Liver (tissue), 9 donors: ENCODE data around the gene ZNF74. TPM values are rescaled to one million over a fixed set of nuclear protein-coding genes. Genes with fewer than 3 reads are reported as not detected.

Experiments
- DNase-seq: peaks from one replicate; pipeline ENCODE4 v3.0.0-alpha.2; 2017; ENCODE audit warnings: low spot score
- H3K27ac ChIP-seq, 2 donors: one replicate each; pipeline ENCODE4 v1.7.0; 2013; ENCODE audit warnings: inconsistent platforms in 2 of 2, low read length in 2 of 2, control low read depth in 1 of 2, low read depth in 1 of 2, mild to moderate bottlenecking in 1 of 2
- H3K27me3 ChIP-seq, 4 donors: one replicate each; pipeline versions ENCODE4 v1.6.1 to v1.7.0; 2013; ENCODE audit warnings: low read length in 3 of 4, inconsistent platforms in 1 of 4, mild to moderate bottlenecking in 1 of 4, moderate library complexity in 1 of 4; ENCODE audit not compliant: control insufficient read depth in 4 of 4, insufficient read depth in 4 of 4
- H3K36me3 ChIP-seq, 4 donors: one replicate each; pipeline versions ENCODE4 v1.6.1 to v1.7.0; 2013; ENCODE audit warnings: low read length in 3 of 4, mild to moderate bottlenecking in 3 of 4, low read depth in 1 of 4, moderate library complexity in 1 of 4; ENCODE audit not compliant: control insufficient read depth in 4 of 4, insufficient read depth in 3 of 4
- H3K4me1 ChIP-seq, 4 donors: one replicate each; pipeline versions ENCODE4 v1.6.1 to v1.7.0; 2013; ENCODE audit warnings: low read length in 3 of 4, mild to moderate bottlenecking in 3 of 4, moderate library complexity in 1 of 4; ENCODE audit not compliant: control insufficient read depth in 4 of 4, insufficient read depth in 4 of 4
- H3K4me3 ChIP-seq, 3 donors: one replicate each; pipeline versions ENCODE4 v1.6.1 to v1.7.0; 2013; ENCODE audit warnings: low read length in 3 of 3, control low read depth in 1 of 3, low read depth in 1 of 3, mild to moderate bottlenecking in 1 of 3
- H3K9ac ChIP-seq, 2 donors: one replicate each; pipeline ENCODE4 v1.7.0; 2013; ENCODE audit warnings: low read length in 2 of 2, mild to moderate bottlenecking in 2 of 2, moderate library complexity in 2 of 2, control low read depth in 1 of 2, low read depth in 1 of 2
- H3K9me3 ChIP-seq, 4 donors: one replicate each; pipeline versions ENCODE4 v1.6.1 to v1.7.0; 2013; ENCODE audit warnings: low read length in 3 of 4; ENCODE audit not compliant: control insufficient read depth in 4 of 4
- ATF3 ChIP-seq: IDR thresholded peaks from 2 replicates; pipeline ENCODE4 v1.6.1; 2016; ENCODE audit warnings: antibody characterized with exemption
- CTCF ChIP-seq: fragments of 150-350 bp; IDR thresholded peaks from 2 replicates; pipeline ENCODE4 v1.5.1; 2017; ENCODE audit warnings: improper control_type of control experiment, low read depth, low read length; ENCODE audit not compliant: missing input control
- FOXA1 ChIP-seq: IDR thresholded peaks from 2 replicates; pipeline ENCODE4 v1.6.1; 2016; ENCODE audit warnings: antibody characterized with exemption
- FOXA2 ChIP-seq: IDR thresholded peaks from 2 replicates; pipeline ENCODE4 v1.6.1; 2016; ENCODE audit warnings: antibody characterized with exemption
- GABPA ChIP-seq, 2 donors: IDR thresholded peaks in 1 of 2; conservative IDR thresholded peaks in 1 of 2; 2 replicates each; pipeline ENCODE4 v1.6.1; 2016; ENCODE audit warnings: antibody characterized with exemption in 2 of 2, mild to moderate bottlenecking in 1 of 2, moderate library complexity in 1 of 2
- HNF4A ChIP-seq, 2 donors: conservative IDR thresholded peaks; 2 replicates each; pipeline ENCODE4 v1.6.1; 2016; ENCODE audit warnings: antibody characterized with exemption in 2 of 2, mild to moderate bottlenecking in 2 of 2
- HNF4G ChIP-seq: IDR thresholded peaks from 2 replicates; pipeline ENCODE4 v1.6.1; 2016; ENCODE audit warnings: antibody characterized with exemption
- JUND ChIP-seq, 2 donors: IDR thresholded peaks; 2 replicates each; pipeline ENCODE4 v1.6.1; 2016; ENCODE audit warnings: antibody characterized with exemption in 2 of 2
- MAX ChIP-seq: IDR thresholded peaks from 2 replicates; pipeline ENCODE4 v1.6.1; 2016; ENCODE audit warnings: antibody characterized with exemption
- NR2F2 ChIP-seq: IDR thresholded peaks from 2 replicates; pipeline ENCODE4 v1.6.1; 2016; ENCODE audit warnings: antibody characterized with exemption
- RAD21 ChIP-seq, 2 donors: IDR thresholded peaks; 2 replicates each; pipeline ENCODE4 v1.6.1; 2016; ENCODE audit warnings: antibody characterized with exemption in 2 of 2, mild to moderate bottlenecking in 2 of 2
- REST ChIP-seq: IDR thresholded peaks from 2 replicates; pipeline ENCODE4 v1.6.1; 2016; ENCODE audit warnings: antibody characterized with exemption, mild to moderate bottlenecking
- SP1 ChIP-seq: IDR thresholded peaks from 2 replicates; pipeline ENCODE4 v1.6.1; 2018; ENCODE audit warnings: antibody characterized with exemption, mild to moderate bottlenecking
- TAF1 ChIP-seq: conservative IDR thresholded peaks from 2 replicates; pipeline ENCODE4 v1.6.1; 2016; ENCODE audit warnings: antibody characterized with exemption, mild to moderate bottlenecking
- YY1 ChIP-seq: IDR thresholded peaks from 2 replicates; pipeline ENCODE4 v1.6.1; 2016; ENCODE audit warnings: antibody characterized with exemption, mild to moderate bottlenecking
- ZBTB33 ChIP-seq: IDR thresholded peaks from 2 replicates; pipeline ENCODE4 v1.6.1; 2016; ENCODE audit warnings: antibody characterized with exemption
- WGBS: extraction: QIAGEN DNeasy Blood & Tissue Kit; methylation state at CpG from one replicate; pipeline ENCODE4 v1.1.7; 2013; 5-methylcytosine and 5-hydroxymethylcytosine counted together
- polyA plus RNA-seq, 2 donors: library from polyadenylated mRNA; stranded (reverse) in 1 of 2; unstranded in 1 of 2; fragments of 200-250 nt in 1 of 2; fragments of >200 nt in 1 of 2; fragmentation: Nextera tagmentation in 1 of 2; extraction: Ambion mirVana in 1 of 2; gene quantifications; one replicate each; pipeline versions ENCODE4 v1.2.1 to v1.2.3, GENCODE V29; 2013 to 2015
- total RNA-seq, 2 donors: library from RNA; depleted of rRNA; stranded (reverse); fragments of >200 nt; gene quantifications; one replicate each; pipeline ENCODE4 v1.2.3, GENCODE V29; 2014
- donor health status: healthy.
- donor health status: healthy.
- donor health status: healthy.
- donor health status: healthy.
- donor health status: healthy.

The ZNF74 gene
- total and polyA plus RNA-seq, 4 donors: 0.99 to 5.0 (median 3.1) TPM

- 92% methylated on average over 3 of the region's 3 CpGs for WGBS
- no peak for DNase-seq
These were observed 13.9 kb downstream of the ZNF74 start for GRCh38 chr22:20407829-20408228.

More at GRCh38 chr22:20407829-20408228, 13.9 kb downstream of the ZNF74 start:
- H3K27me3 ChIP-seq: no peaks in the 10 kb centered on the region
- no peak overlapping the region for H3K27ac ChIP-seq
- H3K9me3 ChIP-seq: no peaks in the 10 kb centered on the region
- no peak overlapping the region for H3K9ac ChIP-seq
- peaks cover 0 to 6% (median 4%) of the 10 kb centered on the region in 4 donors for H3K4me1 ChIP-seq
- H3K36me3 ChIP-seq: peaks cover 0 to 18% (median 6%) of the 10 kb centered on the region in 4 donors
- no peak overlapping the region for H3K4me3 ChIP-seq
- TF ChIP-seq ATF3 (no peak), SP1 (no peak), FOXA2 (no peak), TAF1 (no peak), MAX (no peak), HNF4A (conservative IDR thresholded peaks at IDR 0.05) (no peak), RAD21 (IDR thresholded peaks at IDR 0.05) (no peak), HNF4G (no peak), FOXA1 (no peak), GABPA (IDR thresholded peaks at IDR 0.05 in 1 of 2, conservative IDR thresholded peaks at IDR 0.05 in 1 of 2) (no peak), NR2F2 (no peak), ZBTB33 (no peak), REST (no peak), YY1 (no peak), CTCF (no peak), JUND (IDR thresholded peaks at IDR 0.05) (no peak)
